Uterus (tissue), 4 donors: ENCODE results near the gene USP30. TPM values are rescaled to one million over a fixed set of nuclear protein-coding genes. Genes with fewer than 3 reads are reported as not detected.
A peak's percentile ranks its signal among the peaks of the same experiment; 100 is the strongest.

Experiments used
- DNase-seq, 2 donors: peaks; one replicate each; pipeline ENCODE4 v3.0.0-alpha.2; 2019 to 2020
- H3K27ac ChIP-seq, 2 donors: fragments of 200-600 bp; sonication (generic); 1 replicate in 1 of 2; 2 replicates in 1 of 2; pipeline ENCODE4 v1.5.1; 2016 to 2018
- H3K27me3 ChIP-seq, 2 donors: fragments of 200-600 bp; sonication (generic); one replicate each; pipeline ENCODE4 v1.5.1; 2018 to 2019; ENCODE audit warnings: control low read depth in 1 of 2
- H3K36me3 ChIP-seq, 2 donors: fragments of 200-600 bp; sonication (generic); one replicate each; pipeline ENCODE4 v1.5.1; 2019; ENCODE audit warnings: control low read depth in 1 of 2
- H3K4me1 ChIP-seq, 2 donors: fragments of 200-600 bp; sonication (generic); one replicate each; pipeline ENCODE4 v1.5.1; 2018 to 2019; ENCODE audit warnings: control low read depth in 1 of 2
- H3K4me3 ChIP-seq, 2 donors: fragments of 200-600 bp; sonication (generic); 1 replicate in 1 of 2; 2 replicates in 1 of 2; pipeline ENCODE4 v1.5.1; 2018 to 2019; ENCODE audit warnings: mild to moderate bottlenecking in 1 of 2
- H3K9me3 ChIP-seq, 2 donors: fragments of 200-600 bp; sonication (generic); one replicate each; pipeline ENCODE4 v1.5.1; 2019; ENCODE audit warnings: control low read depth in 1 of 2
- CTCF ChIP-seq, 4 experiments: fragments of 200-600 bp in 2 of 4; fragments of 450-650 bp in 2 of 4; sonication (generic) in 2 of 4; IDR thresholded peaks; one replicate each; pipeline ENCODE4 v1.5.1; 2016 to 2019; ENCODE audit warnings: antibody characterized with exemption in 4 of 4, mild to moderate bottlenecking in 2 of 4, moderate library complexity in 1 of 4
- POLR2A ChIP-seq, 2 donors: fragments of 450-650 bp; IDR thresholded peaks; one replicate each; pipeline ENCODE4 v1.6.1; 2016; ENCODE audit warnings: antibody characterized with exemption in 2 of 2, mild to moderate bottlenecking in 1 of 2, moderate library complexity in 1 of 2
- intact Hi-C: fragments of 100-400 bp; cut with DNase I; formaldehyde crosslinking; loops from one replicate; pipeline ENCODE4 v1.15.1; 2023; ENCODE audit warnings: low total_unique reads
- total RNA-seq, 4 donors: library from RNA; depleted of rRNA in 3 of 4; stranded (reverse); fragments of >200 nt in 3 of 4; gene quantifications; one replicate each; pipeline versions ENCODE4 v1.1.0 to v1.2.4, GENCODE V29; 2014 to 2023
- donor health status: DM: yes; HTN: yes; CAD: no.

USP30 gene
- total RNA-seq, 4 donors from 2014 or later, result 4.1 to 20.2 (median 14.9) TPM

- Histone ChIP-seq H3K27me3 (no peaks in the 10 kb centered on the region), H3K4me1 (no peaks in the 10 kb centered on the region), H3K4me3 (no peak overlapping the region), H3K9me3 (no peaks in the 10 kb centered on the region), H3K36me3 (no peaks in the 10 kb centered on the region), H3K27ac (peak overlapping the region; percentile 93 to 96)
- intact Hi-C loops, result no loop called here
- TF ChIP-seq POLR2A (IDR thresholded peaks at IDR 0.05) (no peak), CTCF (IDR thresholded peaks at IDR 0.05) (no peak)
- no peak for DNase-seq
Measured at GRCh38 chr12:109114644-109115043, 62.3 kb downstream of the USP30 start.

GRCh38 chr12:109115404-109115757 is 63.0 kb downstream of the USP30 start:
- Histone ChIP-seq H3K27ac (peak overlapping the region; percentile 93 to 96), H3K4me1 (no peaks in the 10 kb centered on the region), H3K36me3 (no peaks in the 10 kb centered on the region), H3K27me3 (no peaks in the 10 kb centered on the region), H3K4me3 (no peak overlapping the region), H3K9me3 (no peaks in the 10 kb centered on the region)
- TF ChIP-seq CTCF (IDR thresholded peaks at IDR 0.05) (no peak), POLR2A (IDR thresholded peaks at IDR 0.05) (no peak)
- intact Hi-C loops, result no loop called here
- no peak for DNase-seq

GRCh38 chr12:109115758-109116610 is 63.6 kb downstream of the USP30 start, which contains the start of gene ACACB:
Gene ACACB, plus strand, starts transcription at chr12:109116587. Its CDS starts 22,819 bp downstream, at chr12:109139406.
- intact Hi-C loops, result no loop called here
- Histone ChIP-seq H3K27ac (peak within 1 kb of the TSS; percentile 93 to 96), H3K4me1 (no peaks in the 10 kb centered on the region), H3K36me3 (no peaks in the 10 kb centered on the region), H3K27me3 (no peaks in the 10 kb centered on the region), H3K9me3 (no peaks in the 10 kb centered on the region), H3K4me3 (no peak within 1 kb of the TSS)
- TF ChIP-seq POLR2A (IDR thresholded peaks at IDR 0.05) (peak in 1 of 2 donors; percentile 17), CTCF (IDR thresholded peaks at IDR 0.05) (no peak)
- DNase-seq, result peak; percentile 34 to 67

- H3K27me3 ChIP-seq, result no peaks in the 10 kb centered on the region
- no peaks in the 10 kb centered on the region for H3K9me3 ChIP-seq
- H3K27ac ChIP-seq, result peak overlapping the region; percentile 93 to 96
- no peak overlapping the region for H3K4me3 ChIP-seq
- no peaks in the 10 kb centered on the region for H3K36me3 ChIP-seq
- TF ChIP-seq CTCF (IDR thresholded peaks at IDR 0.05) (no peak), POLR2A (IDR thresholded peaks at IDR 0.05) (no peak)
- no peaks in the 10 kb centered on the region for H3K4me1 ChIP-seq
- no peak for DNase-seq
- intact Hi-C loops, result no loop called here
Measured at GRCh38 chr12:109116611-109116949, 64.2 kb downstream of the USP30 start.

- no peaks in the 10 kb centered on the region for H3K9me3 ChIP-seq
- TF ChIP-seq POLR2A (IDR thresholded peaks at IDR 0.05) (no peak), CTCF (IDR thresholded peaks at IDR 0.05) (no peak)
- H3K36me3 ChIP-seq, result no peaks in the 10 kb centered on the region
- H3K27me3 ChIP-seq, result no peaks in the 10 kb centered on the region
- intact Hi-C loops, result no loop called here
- DNase-seq, result no peak
- no peaks in the 10 kb centered on the region for H3K4me1 ChIP-seq
- no peak overlapping the region for H3K4me3 ChIP-seq
- H3K27ac ChIP-seq, result peak overlapping the region in 1 of 2 donors; percentile 3
Measured at GRCh38 chr12:109120095-109120494, 67.7 kb downstream of the USP30 start.
